HG03280 (cell line): Measurements from ENCODE around the gene KIF1B.
"Not testable (repeated sequence)": the region's sequence is repeated elsewhere in the genome, so short reads cannot be mapped to it uniquely, and the experiment has no call there.

Experiments used
- ATAC-seq: cut with Tn5 transposase; IDR thresholded peaks from one replicate; pipeline ENCODE4 v1.9.1; 2021; ENCODE audit warnings: mild to moderate bottlenecking, moderate library complexity; ENCODE audit not compliant: unreplicated experiment

KIF1B gene

DNA sequence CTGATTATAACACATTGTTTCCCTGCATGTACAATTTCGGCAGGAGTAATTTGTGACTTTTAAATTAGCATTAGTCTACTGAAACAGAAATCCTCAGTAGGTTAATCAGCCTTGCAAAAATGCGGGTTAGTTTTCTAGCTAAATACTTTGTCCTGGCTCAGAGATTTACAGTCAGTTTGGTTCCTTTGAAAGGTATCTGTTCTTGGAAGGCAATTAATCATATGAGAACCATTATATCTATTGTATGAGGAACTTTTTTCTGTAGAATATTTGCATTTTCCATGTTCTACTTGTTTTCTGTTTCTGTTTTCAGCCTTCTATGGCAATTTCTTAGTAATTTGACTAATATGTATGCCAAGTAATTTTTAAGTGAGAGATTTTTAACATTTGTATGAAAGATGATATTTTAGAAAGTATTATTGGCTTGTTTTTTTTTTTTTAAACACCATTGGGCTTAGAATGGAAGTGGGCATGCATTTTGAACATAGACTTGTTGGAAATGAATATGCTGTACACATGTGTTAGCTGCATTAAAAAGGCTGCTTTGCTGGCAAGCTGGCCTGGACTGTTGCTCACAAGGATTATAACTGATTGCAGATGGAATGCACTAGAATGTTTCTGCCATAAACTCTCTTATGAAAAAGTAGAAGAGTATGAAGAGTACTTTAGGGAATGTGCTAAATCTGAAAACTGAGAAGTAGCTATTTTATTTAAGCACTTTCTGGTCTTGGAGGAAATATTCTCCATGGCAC lies 26.2 kb downstream of the KIF1B start:
- no peak for ATAC-seq

DNA sequence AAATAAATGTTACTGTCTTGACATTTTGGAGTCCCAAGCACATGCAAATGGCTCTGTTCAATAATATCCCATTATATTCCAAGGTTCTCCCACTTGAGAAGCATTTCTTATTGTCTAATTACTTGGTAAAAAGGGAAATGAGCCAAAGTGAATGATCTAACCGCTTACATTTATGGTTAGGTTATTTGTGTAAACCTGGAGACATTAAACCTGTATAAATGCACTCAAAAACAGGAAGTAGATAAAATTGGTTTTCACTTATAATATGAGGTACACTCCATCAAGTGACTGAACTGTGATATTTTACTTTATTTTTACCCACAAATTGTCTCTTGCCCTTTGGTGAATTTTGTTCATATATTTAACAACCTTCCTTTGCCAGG lies 26.8 kb downstream of the KIF1B start:
- no peak for ATAC-seq

DNA sequence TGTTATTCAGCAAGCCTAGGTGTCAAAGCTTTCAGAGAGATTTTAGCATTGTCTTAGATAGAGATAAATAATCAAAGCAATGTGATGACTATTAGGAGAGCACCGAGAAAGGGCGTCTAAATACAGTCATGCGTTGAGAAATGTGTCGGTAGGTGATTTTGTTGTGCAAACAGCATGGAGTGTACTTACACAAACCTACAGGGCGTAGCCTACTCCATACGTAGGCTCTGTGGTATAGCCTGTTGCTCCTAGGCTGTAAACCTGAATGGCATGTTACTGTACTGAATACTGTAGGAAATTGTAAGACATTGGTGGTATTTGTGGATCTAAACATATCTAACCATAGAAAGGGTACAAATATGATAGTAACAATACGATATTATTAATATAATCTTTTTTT lies 31.8 kb downstream of the KIF1B start:
- no peak for ATAC-seq

DNA sequence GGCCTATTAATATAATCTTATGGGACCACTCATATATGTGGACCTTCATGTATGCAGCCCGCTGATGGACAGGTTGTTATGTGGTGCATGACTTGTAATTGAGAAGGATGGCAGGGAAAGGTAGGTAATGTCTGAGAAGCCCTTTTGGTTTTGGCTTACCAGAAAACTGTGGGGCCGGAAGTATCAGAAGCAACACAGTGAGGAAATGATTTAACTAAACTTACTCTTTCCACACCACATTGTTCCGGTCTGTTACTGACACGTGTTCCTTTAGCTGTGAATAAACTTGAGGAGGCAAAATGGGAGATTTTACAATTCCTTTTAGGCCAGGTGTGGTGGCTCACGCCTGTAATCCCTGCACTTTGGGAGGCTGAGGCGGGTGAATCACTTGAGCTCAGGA lies 32.4 kb downstream of the KIF1B start:
- ATAC-seq = no peak

GRCh38 chr1:10245674-10246073 lies 35.3 kb downstream of the KIF1B start:
- no peak for ATAC-seq

DNA sequence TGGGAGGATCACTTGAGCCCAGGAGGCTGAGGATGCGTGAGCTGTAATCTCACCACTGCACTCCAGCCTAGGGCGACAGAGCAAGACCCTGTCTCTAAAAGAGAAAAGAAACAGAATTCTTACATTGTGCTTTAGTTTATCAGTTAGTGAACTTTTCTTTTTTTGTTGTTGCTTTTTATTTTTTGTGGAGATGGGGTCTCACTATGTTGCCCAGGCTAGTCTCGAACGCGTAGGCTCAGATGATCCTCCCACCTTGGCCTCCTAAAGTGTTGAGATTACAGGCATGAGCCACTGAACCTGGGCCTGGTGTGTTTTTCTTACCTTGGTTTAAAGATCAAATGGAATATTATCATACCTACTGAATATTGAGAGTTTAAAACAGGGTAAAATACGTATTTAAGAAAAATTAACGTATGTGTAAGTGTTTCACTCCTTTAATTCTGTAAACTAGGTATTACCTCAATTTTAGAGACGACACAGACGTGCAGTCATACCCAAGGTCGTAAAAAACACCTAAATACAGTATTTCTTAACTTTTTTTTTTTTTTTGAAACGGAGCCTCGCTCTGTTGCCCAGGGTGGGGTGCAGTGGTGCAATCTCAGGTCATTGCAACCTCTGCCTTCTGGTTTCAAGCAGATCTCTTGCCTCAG lies 39.6 kb downstream of the KIF1B start:
- no peak for ATAC-seq

GRCh38 chr1:10250663-10251062 lies 40.3 kb downstream of the KIF1B start:
- no peak for ATAC-seq

- not testable (repeated sequence) for ATAC-seq
These were observed 41.1 kb downstream of the KIF1B start for GRCh38 chr1:10251325-10252108.

DNA sequence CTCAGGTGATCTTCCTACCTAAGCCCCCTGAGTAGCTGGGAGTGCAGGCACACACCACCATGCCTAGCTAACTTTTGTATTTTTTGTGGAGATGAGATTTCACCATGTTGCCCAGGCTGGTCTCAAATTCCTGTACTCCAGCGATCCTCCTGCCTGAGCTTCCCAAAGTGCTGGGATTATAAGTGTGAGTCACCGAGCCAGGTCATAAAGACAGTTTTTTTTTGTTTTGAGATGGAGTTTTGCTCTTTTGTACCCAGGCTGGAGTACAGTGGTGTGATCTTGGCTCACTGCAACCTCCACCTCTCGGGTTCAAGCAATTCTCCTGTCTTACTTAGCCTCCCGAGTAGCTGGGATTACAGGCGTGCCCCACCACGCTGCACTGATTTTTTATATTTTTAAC lies 42.1 kb downstream of the KIF1B start:
- no peak for ATAC-seq

GRCh38 chr1:10253149-10253548 lies 42.8 kb downstream of the KIF1B start:
- no peak for ATAC-seq

GRCh38 chr1:10253755-10254154 lies 43.4 kb downstream of the KIF1B start:
- ATAC-seq = no peak

DNA sequence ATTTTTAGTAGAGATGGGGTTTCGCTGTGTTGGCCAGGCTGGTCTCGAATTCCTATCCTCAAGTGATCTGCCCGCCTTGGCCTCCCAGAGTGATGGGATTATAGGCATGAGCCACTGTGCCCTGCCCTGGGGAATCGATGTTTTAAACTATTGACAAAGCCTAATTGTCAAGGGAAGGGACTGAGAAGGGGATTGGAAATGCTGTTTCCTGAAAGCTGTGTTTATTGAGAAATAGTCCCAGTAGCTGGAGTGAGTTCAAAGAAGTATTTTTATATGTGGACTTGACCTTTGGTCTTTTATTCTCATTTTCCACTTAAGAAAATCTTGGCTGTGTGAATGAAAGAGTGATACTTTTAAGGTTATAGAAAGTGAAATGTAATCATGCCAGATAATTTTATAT lies 47.5 kb downstream of the KIF1B start:
- no peak for ATAC-seq

DNA sequence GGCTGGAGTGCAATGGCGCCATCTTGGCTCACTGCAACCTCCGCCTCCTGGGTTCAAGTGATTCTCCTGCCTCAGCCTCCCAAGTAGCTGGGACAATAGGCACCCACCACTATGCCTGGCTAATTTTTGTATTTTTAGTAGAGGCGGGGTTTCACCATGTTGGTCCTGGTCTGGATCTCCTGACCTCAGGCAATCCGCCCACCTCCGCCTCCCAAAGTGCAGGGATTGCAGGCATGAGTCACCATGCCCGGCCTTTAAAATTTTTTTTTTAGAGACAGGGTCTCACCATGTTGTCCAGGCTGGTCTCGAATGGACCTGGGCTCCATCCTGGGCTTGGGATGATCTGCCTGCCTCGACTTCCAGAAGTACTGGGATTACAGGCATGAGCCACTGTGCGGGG lies 49.2 kb downstream of the KIF1B start:
- not testable (repeated sequence) for ATAC-seq

DNA sequence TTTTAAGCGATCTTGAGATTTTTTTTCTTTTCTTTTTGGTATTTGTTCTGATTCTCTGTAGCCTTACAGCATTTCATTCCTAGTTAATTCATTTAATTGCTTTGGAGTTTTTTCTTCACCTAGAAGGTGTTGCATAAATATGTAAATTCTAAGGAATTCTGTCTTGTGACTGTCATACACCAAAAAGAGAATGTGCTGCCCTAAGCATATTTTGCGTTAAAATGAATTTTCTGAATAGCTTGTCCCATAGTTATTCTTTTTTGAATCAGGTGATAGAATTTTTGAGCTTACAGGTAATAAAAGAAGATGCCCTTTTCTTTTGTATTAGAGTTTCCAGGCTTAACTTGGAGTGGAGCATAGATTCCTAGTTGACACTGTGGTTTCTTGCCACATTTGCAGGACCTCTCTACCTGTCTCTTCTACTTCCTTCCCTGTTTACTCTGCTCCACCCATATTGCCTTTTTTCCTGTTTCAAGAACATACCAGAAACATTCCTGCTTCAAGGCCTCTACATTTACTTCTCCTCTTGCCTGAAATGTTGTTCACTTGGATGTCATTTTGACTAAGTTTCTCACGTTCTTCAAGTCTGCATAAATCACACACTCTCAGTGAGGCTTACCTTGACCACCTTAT lies 53.2 kb downstream of the KIF1B start:
- no peak for ATAC-seq

GRCh38 chr1:10265027-10265426 lies 54.7 kb downstream of the KIF1B start:
- ATAC-seq = no peak

- no peak for ATAC-seq
These were observed 55.5 kb downstream of the KIF1B start for GRCh38 chr1:10265900-10266299.

DNA sequence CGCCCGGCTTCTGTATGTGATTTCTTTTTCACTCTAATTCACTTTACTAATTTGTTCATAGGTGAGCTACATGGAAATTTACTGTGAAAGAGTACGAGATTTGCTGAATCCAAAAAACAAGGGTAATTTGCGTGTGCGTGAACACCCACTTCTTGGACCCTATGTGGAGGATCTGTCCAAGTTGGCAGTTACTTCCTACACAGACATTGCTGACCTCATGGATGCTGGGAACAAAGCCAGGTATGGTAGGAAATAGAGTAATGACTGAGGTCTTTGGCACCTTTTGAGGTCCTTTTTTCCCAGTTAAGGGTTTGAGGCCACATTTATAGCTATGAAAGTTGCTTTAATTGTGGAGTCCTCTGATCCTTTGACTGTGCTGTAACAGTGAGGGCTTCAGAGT lies 56.9 kb downstream of the KIF1B start:
- ATAC-seq = no peak

- ATAC-seq = no peak
These were observed 57.6 kb downstream of the KIF1B start for GRCh38 chr1:10267921-10268320.

GRCh38 chr1:10271090-10271489 lies 60.7 kb downstream of the KIF1B start:
- no peak for ATAC-seq

- ATAC-seq = no peak
These were observed 61.5 kb downstream of the KIF1B start for GRCh38 chr1:10271869-10272268.

DNA sequence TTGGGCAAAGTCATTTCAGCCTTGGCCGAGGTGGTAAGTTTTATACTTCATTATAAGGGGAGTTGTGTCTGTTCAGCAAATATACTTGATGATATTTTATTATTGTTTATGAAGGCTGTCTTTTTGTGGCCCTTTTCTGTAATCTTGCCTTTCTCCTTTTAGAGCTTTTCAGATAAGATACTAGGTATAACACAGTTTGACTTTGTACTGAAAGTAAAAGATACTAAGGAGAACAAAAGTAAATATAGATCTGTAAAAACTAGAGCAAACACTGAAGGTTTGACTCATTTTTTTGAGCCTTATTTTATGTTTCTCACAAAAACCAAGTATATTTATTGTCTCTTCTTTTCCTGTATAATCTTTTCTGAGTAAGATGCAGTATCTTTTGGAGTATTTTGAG lies 61.9 kb downstream of the KIF1B start:
- no peak for ATAC-seq
